ENCODE measurements around the gene DYNLT4. TPM values are rescaled to one million over a fixed set of nuclear protein-coding genes. Genes with fewer than 3 reads are reported as not detected.

Gene DYNLT4
- total and polyA plus RNA-seq, 2 donors (not counting 3 experiments of a cell fraction or from before 2014, with no cell fraction given) = 0.46 to 0.62 TPM

- ChIA-PET POLR2A (interaction anchor here (0.7 kb wide), 1 partner anchor 9 kb away, joined by 4 read pairs; the partner anchor contains the start of gene RPS8), CTCF (interaction anchor here (1.2 to 1.9 kb wide), 2 partner anchors 54 to 226 kb away, joined by 4 read pairs; partner anchors contain the start of genes HECTD3 and RNU5D-1)
- H2AFZ ChIP-seq (ENCODE audit: low read depth, low read length) = no peak overlapping the region
- intact Hi-C loops (cut with micrococcal nuclease) = no loop called here
- H3K36me3 ChIP-seq (ENCODE audit: control insufficient read depth in 2 of 2, extremely low read depth in 1 of 2, insufficient read depth in 2 of 2, low read length in 2 of 2) = no peaks in the 10 kb centered on the region
- no peak overlapping the region for H3K4me3 ChIP-seq (replicated peaks in 1 of 3; ENCODE audit: insufficient read depth in 1 of 3, low read depth in 1 of 3, low read length in 3 of 3)
- TF ChIP-seq FOS (IDR thresholded peaks at IDR 0.05; ENCODE audit: borderline replicate concordance, insufficient read depth, low read length) (no peak), POLR2AphosphoS5 (IDR thresholded peaks at IDR 0.05; ENCODE audit: insufficient read depth, low read depth, low read length) (no peak), CTCF (IDR thresholded peaks at IDR 0.05; ENCODE audit: extremely low read depth in 1 of 2, insufficient read depth in 1 of 2, low read depth in 1 of 2, low read length in 2 of 2) (no peak), POLR2A (IDR thresholded peaks at IDR 0.05; ENCODE audit: low read depth, low read length) (no peak), MYC (IDR thresholded peaks at IDR 0.05; ENCODE audit: low read depth, low read length) (no peak), GATA2 (IDR thresholded peaks at IDR 0.05; ENCODE audit: insufficient read depth, insufficient read length, low read depth, low read length) (no peak), JUN (IDR thresholded peaks at IDR 0.05; ENCODE audit: borderline replicate concordance, insufficient read depth, insufficient read length, low read depth) (no peak), EZH2 (IDR thresholded peaks at IDR 0.05; ENCODE audit: borderline replicate concordance, low read depth, low read length, severe bottlenecking) (no peak), MAX (IDR thresholded peaks at IDR 0.05; ENCODE audit: insufficient read depth, insufficient read length) (no peak)
- no peak overlapping the region for H3K9ac ChIP-seq (replicated peaks; ENCODE audit: extremely low read depth, insufficient read depth, low read length)
- no peak overlapping the region for H3K4me2 ChIP-seq (ENCODE audit: insufficient read depth, low read length)
- no peaks in the 10 kb centered on the region for H3K79me2 ChIP-seq (ENCODE audit: control insufficient read depth, insufficient read depth, low read length)
- BruUV-seq (replicated peaks) = no TSS peak
- DNase-seq (ENCODE audit: low read depth, low spot score) (no peak), FAIRE-seq (no peak)
- dilution Hi-C loops (cut with MboI; ENCODE audit: extremely low pct_ligation_motif_present, low sequenced_read_pairs) = no loop called here
- H3K9me3 ChIP-seq (replicated peaks; ENCODE audit: control insufficient read depth, insufficient read depth, low read length) = no peaks in the 10 kb centered on the region
- H4K20me1 ChIP-seq (replicated peaks; ENCODE audit: control insufficient read depth, extremely low read depth, insufficient read depth, low read length) = no peaks in the 10 kb centered on the region
- H3K27me3 ChIP-seq (ENCODE audit: control insufficient read depth in 2 of 2, insufficient read depth in 2 of 2, low read length in 2 of 2) = no peaks in the 10 kb centered on the region
- H3K27ac ChIP-seq (ENCODE audit: insufficient read depth, low read depth, low read length) = no peak overlapping the region
- H3K4me1 ChIP-seq (ENCODE audit: control insufficient read depth, extremely low read depth, insufficient read depth, low read length) = peaks cover 10% of the 10 kb centered on the region
- H3K9me1 ChIP-seq (replicated peaks; ENCODE audit: control insufficient read depth, extremely low read depth, insufficient read depth, low read length) = no peaks in the 10 kb centered on the region
Measured at GRCh38 chr1:44785029-44785380, 22.1 kb downstream of the DYNLT4 start.
